ENCODE results near the gene SAMMSON.

- TF ChIP-seq CTCF (IDR thresholded peaks at IDR 0.05), result no peak
- TF ChIP-seq POLR2A (IDR thresholded peaks at IDR 0.05), result no peak
These were observed 3.6 kb downstream of the SAMMSON start for GRCh38 chr3:70003119-70003518.
